PFSK-1 (cell line): ENCODE results near the gene FOXB1.

ENCODE experiments used
- FOXP2 ChIP-seq: optimal IDR thresholded peaks from 2 replicates; pipeline ENCODE3; 2011; ENCODE audit warnings: borderline replicate concordance, control low read depth, inconsistent platforms; ENCODE audit not compliant: insufficient read depth; ENCODE audit errors: extremely low read length, extremely low read depth
- POLR2AphosphoS5 ChIP-seq: IDR thresholded peaks from 2 replicates; pipeline ENCODE4 v1.6.1; 2012; ENCODE audit warnings: low read depth, mild to moderate bottlenecking, control low read depth, low read length, moderate library complexity
- REST ChIP-seq, 2 experiments: IDR thresholded peaks; 2 replicates each; pipeline versions ENCODE4 v1.6.1 to v1.8.0; 2011 to 2012; ENCODE audit warnings: low read depth in 2 of 2, low read length in 2 of 2, control low read depth in 1 of 2, inconsistent platforms in 1 of 2, mild to moderate bottlenecking in 1 of 2, moderate library complexity in 1 of 2; ENCODE audit not compliant: insufficient read depth in 1 of 2
- SIN3A ChIP-seq: IDR thresholded peaks from 2 replicates; pipeline ENCODE4 v1.6.1; 2012; ENCODE audit warnings: mild to moderate bottlenecking, low read length, moderate library complexity, borderline replicate concordance; ENCODE audit not compliant: insufficient read depth
- TAF1 ChIP-seq: IDR thresholded peaks from 2 replicates; pipeline ENCODE4 v1.6.1; 2012; ENCODE audit warnings: low read length, control low read depth, borderline replicate concordance; ENCODE audit not compliant: insufficient read depth

GRCh38 chr15:60039316-60039715, 35.2 kb downstream of the FOXB1 start:
- TF ChIP-seq POLR2AphosphoS5 (no peak), TAF1 (no peak), REST (IDR thresholded peaks at IDR 0.05; ENCODE audit: insufficient read depth in 1 of 2, low read depth in 2 of 2, low read length in 2 of 2) (no peak), FOXP2 (no peak), SIN3A (no peak)
